Activated CD8-positive, alpha-beta memory T cell treated with anti-CD3 and anti-CD28 coated beads, Interleukin-2, amount 10 ng/mL, durations not matched to agents 7 days and 5 days (primary cell): ENCODE results near the gene METAP2. TPM values are rescaled to one million over a fixed set of nuclear protein-coding genes. Genes with fewer than 3 reads are reported as not detected.

Experiments
- ATAC-seq: fragments of 150-1000 bp; cut with Tn5 transposase; one replicate; pipeline ENCODE4 v1.10.0; 2021; ENCODE audit warnings: moderate library complexity
- CTCF ChIA-PET: fragments of 350-600 bp; sonication (Branson Sonifier 250); formaldehyde crosslinking; loops from one replicate; lab custom pipeline; 2021; ENCODE audit warnings: antibody characterized with exemption; lab: Charles Lee
- DNase-seq: peaks from one replicate; pipeline ENCODE4 v3.0.0-alpha.2; 2020
- H3K27ac Mint-ChIP-seq: one replicate; pipeline ENCODE4 v1.8.0; 2021; ENCODE audit warnings: mild to moderate bottlenecking, mixed read lengths
- H3K27me3 Mint-ChIP-seq: one replicate; pipeline ENCODE4 v1.8.0; 2021; ENCODE audit warnings: mixed read lengths
- H3K36me3 Mint-ChIP-seq: one replicate; pipeline ENCODE4 v1.8.0; 2021; ENCODE audit warnings: mild to moderate bottlenecking, mixed read lengths
- H3K4me1 Mint-ChIP-seq: one replicate; pipeline ENCODE4 v1.8.0; 2021; ENCODE audit warnings: mixed read lengths
- H3K4me3 Mint-ChIP-seq: one replicate; pipeline ENCODE4 v1.8.0; 2021; ENCODE audit warnings: mild to moderate bottlenecking, moderate library complexity, mixed read lengths
- H3K9me3 Mint-ChIP-seq: one replicate; pipeline ENCODE4 v1.8.0; 2022; ENCODE audit warnings: low read depth, mixed read lengths
- total RNA-seq, 2 experiments: library from RNA; stranded (reverse); gene quantifications; one replicate each; pipeline ENCODE4 v1.2.3, GENCODE V29; 2021

Gene METAP2
- total RNA-seq, 2 experiments from 2014 or later, result 62.6 to 77.3 TPM

DNA sequence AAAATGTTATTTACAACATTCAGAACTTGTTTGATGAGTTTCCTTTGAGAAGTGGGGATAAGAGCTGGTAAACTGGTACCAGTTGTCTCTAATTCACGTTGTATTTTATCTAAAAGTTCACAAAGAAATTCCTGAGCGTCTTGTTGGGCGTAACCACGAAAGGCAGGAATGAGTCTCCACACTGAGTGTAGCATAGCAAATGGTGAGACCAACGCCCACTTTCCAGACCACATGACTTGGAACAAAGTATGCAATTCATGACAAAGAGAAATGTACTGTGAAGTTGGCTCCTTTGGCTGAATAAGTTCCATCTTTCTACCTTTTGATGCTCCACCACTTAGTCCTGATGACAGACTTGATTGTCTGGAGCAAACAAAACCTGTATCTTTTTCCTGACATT is 58.9 kb downstream of the METAP2 start:
- DNase-seq (no peak), ATAC-seq (no peak)
- H3K4me3 Mint-ChIP-seq, result no peak overlapping the region
- H3K27ac Mint-ChIP-seq, result no peak overlapping the region
- peaks cover 2% of the 10 kb centered on the region for H3K4me1 Mint-ChIP-seq
- H3K36me3 Mint-ChIP-seq, result peaks cover 8% of the 10 kb centered on the region
- CTCF ChIA-PET, result interaction anchor here (1.3 kb wide), 1 partner anchor 286 kb away, joined by 3 read pairs; no protein-coding TSS in a partner anchor
- H3K27me3 Mint-ChIP-seq, result no peaks in the 10 kb centered on the region
- no peaks in the 10 kb centered on the region for H3K9me3 Mint-ChIP-seq

DNA sequence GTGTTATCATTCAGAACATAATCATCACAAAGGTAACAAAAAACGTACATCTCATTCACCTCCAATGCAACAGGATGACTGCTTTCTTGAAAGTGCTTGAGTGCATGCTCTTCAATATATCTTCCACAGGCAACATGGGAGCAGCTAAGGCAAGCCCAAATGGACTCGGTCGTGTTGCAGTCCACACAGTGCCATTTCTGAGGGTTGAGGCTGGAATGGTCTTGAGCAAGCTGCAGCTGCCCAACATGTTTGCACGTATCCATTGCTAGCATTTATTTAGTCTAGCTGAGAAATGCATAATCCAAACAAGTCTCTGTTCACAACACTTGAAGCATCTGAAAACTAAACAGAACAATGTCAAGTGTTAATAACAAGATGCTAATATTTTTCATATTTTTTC is 60.0 kb downstream of the METAP2 start:
- Mint-ChIP-seq H3K9me3 (no peaks in the 10 kb centered on the region), H3K27me3 (no peaks in the 10 kb centered on the region), H3K4me3 (no peak overlapping the region), H3K4me1 (peaks cover 2% of the 10 kb centered on the region), H3K36me3 (peaks cover 8% of the 10 kb centered on the region), H3K27ac (no peak overlapping the region)
- CTCF ChIA-PET, result interaction anchor here (0.7 to 2.0 kb wide), 22 partner anchors 10 to 1410 kb away, joined by 3 to 31 read pairs (median 4); partner anchors contain the start of genes FGD6, METAP2 and VEZT
- ATAC-seq, result no peak
- no peak for DNase-seq

DNA sequence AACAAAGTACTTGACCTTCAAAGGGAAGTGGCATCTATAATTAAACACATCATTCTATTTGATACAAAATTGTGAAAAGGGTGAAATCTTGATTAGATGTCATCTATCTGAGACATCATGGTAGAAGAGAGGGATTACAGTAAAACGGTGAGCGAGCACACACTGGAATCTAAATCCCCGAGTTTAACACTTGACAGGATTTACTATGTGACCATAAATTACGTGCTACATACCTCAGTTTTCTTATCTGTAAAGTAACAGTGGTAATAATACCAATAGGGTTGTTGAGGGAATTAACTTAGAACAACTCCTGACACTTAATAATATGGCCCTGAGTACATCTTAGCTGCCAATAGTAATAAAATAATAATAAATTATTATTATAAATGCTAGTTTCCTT is 64.1 kb downstream of the METAP2 start:
- DNase-seq (no peak), ATAC-seq (no peak)
- CTCF ChIA-PET, result interaction anchor here (0.6 to 2.8 kb wide), 3 partner anchors 37 to 531 kb away, joined by 3 to 16 read pairs (median 6); no protein-coding TSS in a partner anchor
- no peak overlapping the region for H3K27ac Mint-ChIP-seq
- no peaks in the 10 kb centered on the region for H3K9me3 Mint-ChIP-seq
- H3K4me1 Mint-ChIP-seq, result peaks cover 2% of the 10 kb centered on the region
- peaks cover 6% of the 10 kb centered on the region for H3K36me3 Mint-ChIP-seq
- no peak overlapping the region for H3K4me3 Mint-ChIP-seq
- H3K27me3 Mint-ChIP-seq, result no peaks in the 10 kb centered on the region

DNA sequence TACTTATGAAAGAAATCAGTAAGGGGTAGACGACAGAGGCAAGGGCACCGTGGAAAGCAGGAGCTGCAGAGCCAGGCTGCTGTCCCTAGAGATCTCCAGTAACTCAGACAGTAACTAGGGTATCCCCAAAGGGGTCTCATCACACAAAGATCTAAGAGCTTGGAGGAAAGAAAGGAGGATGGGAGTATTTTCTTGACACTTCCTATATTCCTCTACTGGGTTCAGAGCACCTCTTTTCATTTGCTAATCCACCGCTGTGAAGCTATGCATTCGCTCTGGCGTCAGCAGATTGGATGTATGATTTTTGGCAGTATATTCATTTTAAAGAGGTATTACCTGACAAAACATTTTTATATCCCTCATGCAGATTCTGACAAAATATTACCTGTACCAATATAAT is 64.7 kb downstream of the METAP2 start:
- no peak overlapping the region for H3K27ac Mint-ChIP-seq
- H3K27me3 Mint-ChIP-seq, result no peaks in the 10 kb centered on the region
- H3K36me3 Mint-ChIP-seq, result peaks cover 2% of the 10 kb centered on the region
- no peak overlapping the region for H3K4me3 Mint-ChIP-seq
- H3K9me3 Mint-ChIP-seq, result no peaks in the 10 kb centered on the region
- H3K4me1 Mint-ChIP-seq, result peaks cover 2% of the 10 kb centered on the region
- no peak for DNase-seq
- no peak for ATAC-seq
- CTCF ChIA-PET, result interaction anchor here (0.6 to 2.8 kb wide), 3 partner anchors 36 to 531 kb away, joined by 3 to 16 read pairs (median 6); no protein-coding TSS in a partner anchor

DNA sequence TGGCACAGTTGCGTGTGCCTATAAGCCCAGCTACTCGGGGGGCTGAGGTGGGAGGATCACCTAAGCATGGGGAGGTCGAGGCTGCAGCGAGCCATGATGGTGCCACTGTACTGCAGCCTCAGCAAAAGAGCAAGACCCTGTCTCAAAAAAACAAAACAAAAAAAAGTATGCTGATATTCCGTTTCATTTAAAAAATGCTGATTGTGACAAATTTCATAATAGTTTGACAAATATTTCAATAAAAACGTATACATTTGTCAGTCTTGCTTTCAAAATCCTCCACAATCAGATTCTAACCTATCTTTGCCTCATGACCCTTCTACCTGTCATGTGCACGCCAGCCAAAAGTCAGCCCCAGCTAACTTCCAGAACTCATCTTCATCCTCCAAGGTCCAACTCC is 67.5 kb downstream of the METAP2 start:
- Mint-ChIP-seq H3K36me3 (no peaks in the 10 kb centered on the region), H3K4me1 (peaks cover 5% of the 10 kb centered on the region), H3K27me3 (peaks cover 5% of the 10 kb centered on the region), H3K4me3 (no peak overlapping the region), H3K27ac (no peak overlapping the region), H3K9me3 (no peaks in the 10 kb centered on the region)
- CTCF ChIA-PET, result no interaction called here
- DNase-seq (no peak), ATAC-seq (no peak)

DNA sequence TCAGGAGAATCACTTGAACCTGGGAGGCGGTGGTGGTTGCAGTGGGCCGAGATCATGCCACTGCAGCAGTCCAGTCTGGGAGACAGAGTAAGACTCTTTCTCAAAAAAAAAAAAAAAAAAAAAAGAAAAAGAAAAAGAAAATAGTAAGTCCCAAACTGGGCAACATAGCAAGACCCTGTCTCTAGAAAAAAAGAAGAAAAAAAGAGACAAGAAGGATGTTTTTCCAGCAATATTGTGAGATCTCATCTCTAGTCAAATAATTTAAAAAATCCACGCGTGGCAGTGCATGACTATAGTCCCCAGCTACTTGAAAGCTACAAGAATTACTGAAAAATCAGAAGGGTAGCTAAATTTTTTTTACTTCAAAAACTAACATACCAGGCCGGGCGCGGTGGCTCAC is 69.4 kb downstream of the METAP2 start:
- H3K4me1 Mint-ChIP-seq, result peaks cover 14% of the 10 kb centered on the region
- no peaks in the 10 kb centered on the region for H3K9me3 Mint-ChIP-seq
- H3K27ac Mint-ChIP-seq, result no peak overlapping the region
- H3K4me3 Mint-ChIP-seq, result no peak overlapping the region
- peaks cover 2% of the 10 kb centered on the region for H3K36me3 Mint-ChIP-seq
- CTCF ChIA-PET, result interaction anchor here (1.6 kb wide), 1 partner anchor 9 kb away, joined by 6 read pairs; no protein-coding TSS in a partner anchor
- no peak for ATAC-seq
- peaks cover 18% of the 10 kb centered on the region for H3K27me3 Mint-ChIP-seq
- DNase-seq, result no peak

DNA sequence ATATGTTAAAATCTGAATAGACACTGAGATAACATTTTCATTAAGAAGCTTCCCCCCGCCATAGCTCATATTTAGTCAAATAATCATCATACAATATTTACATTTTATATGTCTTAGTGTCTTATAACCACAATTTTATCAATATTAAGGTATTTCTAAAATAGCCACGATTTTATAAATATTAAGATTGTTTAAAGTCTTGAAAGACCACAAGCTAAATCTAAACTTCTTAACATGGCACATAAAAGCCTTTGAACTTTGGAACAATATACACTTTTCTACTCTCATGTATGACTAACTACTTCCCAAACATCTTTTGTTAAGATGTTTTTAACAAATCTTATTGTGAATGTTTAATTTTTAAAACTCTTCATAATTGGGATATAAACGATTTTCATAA is 70.8 kb downstream of the METAP2 start:
- CTCF ChIA-PET, result no interaction called here
- no peak for DNase-seq
- Mint-ChIP-seq H3K9me3 (no peaks in the 10 kb centered on the region), H3K4me3 (no peak overlapping the region), H3K36me3 (peaks cover 9% of the 10 kb centered on the region), H3K4me1 (peaks cover 23% of the 10 kb centered on the region), H3K27me3 (peaks cover 28% of the 10 kb centered on the region), H3K27ac (no peak overlapping the region)
- ATAC-seq, result no peak

DNA sequence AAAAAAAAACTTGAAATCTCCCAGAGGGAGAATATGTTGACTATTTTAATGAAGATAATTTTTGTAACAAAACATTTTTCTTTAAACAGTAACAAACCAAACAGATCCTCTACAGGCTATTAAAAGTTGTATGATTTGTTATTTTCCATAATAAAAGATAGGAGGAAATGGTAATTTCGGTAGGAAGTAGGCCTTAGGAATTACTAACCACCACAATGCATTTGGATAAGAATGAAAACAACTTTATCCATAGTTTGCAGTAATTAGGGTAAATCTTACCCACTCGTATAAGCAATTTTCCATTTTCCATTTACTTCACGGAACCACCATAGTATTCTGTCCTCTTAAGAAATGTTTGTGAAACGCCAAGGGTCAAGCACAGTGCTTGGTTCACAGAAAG is 71.4 kb downstream of the METAP2 start:
- Mint-ChIP-seq H3K4me3 (no peak overlapping the region), H3K9me3 (no peaks in the 10 kb centered on the region), H3K36me3 (peaks cover 9% of the 10 kb centered on the region), H3K4me1 (peaks cover 24% of the 10 kb centered on the region), H3K27me3 (peaks cover 28% of the 10 kb centered on the region), H3K27ac (no peak overlapping the region)
- DNase-seq (no peak), ATAC-seq (no peak)
- CTCF ChIA-PET, result interaction anchor here (0.6 to 1.0 kb wide), 2 partner anchors 11 to 830 kb away, joined by 3 read pairs; no protein-coding TSS in a partner anchor

DNA sequence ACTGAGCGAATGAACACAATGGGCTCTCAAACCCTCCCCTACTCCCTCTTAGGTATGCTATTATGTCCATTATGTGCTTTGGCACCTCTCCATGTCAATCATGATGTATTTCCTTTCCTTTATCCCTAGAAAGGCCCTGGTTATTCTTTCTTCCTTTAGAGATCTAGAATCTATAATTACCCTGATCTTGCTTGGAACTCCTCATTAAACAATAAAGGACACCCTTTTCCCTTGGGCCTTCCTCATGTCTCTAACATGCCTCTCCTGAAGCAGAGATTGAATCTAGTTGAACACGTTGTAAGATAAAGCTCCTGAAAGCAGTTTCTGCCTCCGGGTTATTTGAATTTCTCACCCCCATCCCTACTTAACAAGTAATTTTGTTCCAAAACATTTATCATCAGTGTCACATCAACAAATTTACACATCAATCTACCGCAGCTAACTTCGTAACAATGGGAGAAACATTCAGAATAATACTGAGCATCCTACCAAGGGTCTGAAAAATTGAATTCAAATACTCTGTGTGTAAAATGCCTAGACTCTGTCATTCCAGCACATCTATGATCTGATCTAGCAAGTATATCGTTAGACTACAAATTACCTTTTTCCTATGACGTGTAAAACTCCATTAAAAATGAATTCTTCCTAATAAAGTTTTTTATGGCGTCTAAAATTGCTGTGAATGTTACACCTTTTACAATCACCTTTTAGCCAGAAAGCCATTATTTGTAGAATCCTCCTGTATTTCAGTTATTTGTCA is 72.0 kb downstream of the METAP2 start:
- DNase-seq (no peak), ATAC-seq (no peak)
- Mint-ChIP-seq H3K9me3 (no peaks in the 10 kb centered on the region), H3K4me3 (no peak overlapping the region), H3K36me3 (peaks cover 9% of the 10 kb centered on the region), H3K4me1 (peaks cover 27% of the 10 kb centered on the region), H3K27ac (no peak overlapping the region), H3K27me3 (peaks cover 30% of the 10 kb centered on the region)
- CTCF ChIA-PET, result interaction anchor here (0.6 to 1.0 kb wide), 2 partner anchors 11 to 830 kb away, joined by 3 read pairs; no protein-coding TSS in a partner anchor

DNA sequence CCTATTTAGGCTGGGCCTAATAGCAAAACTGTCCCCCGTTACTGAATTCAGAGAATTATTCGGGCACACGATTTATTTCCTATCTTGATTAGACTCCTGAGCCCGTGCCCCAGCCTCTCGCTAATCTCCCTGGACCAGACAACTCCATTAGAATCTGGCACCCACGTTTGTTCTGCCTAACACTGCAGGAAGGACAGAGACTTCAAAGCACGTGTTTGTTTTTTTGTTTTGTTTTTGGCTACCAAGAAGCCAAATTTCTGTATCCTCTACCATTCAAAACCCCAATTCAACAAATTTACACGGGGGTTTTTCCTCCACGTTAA is 72.5 kb downstream of the METAP2 start:
- peaks cover 32% of the 10 kb centered on the region for H3K4me1 Mint-ChIP-seq
- H3K36me3 Mint-ChIP-seq, result peaks cover 9% of the 10 kb centered on the region
- ATAC-seq (no peak), DNase-seq (no peak)
- H3K27ac Mint-ChIP-seq, result no peak overlapping the region
- no peak overlapping the region for H3K4me3 Mint-ChIP-seq
- no peaks in the 10 kb centered on the region for H3K9me3 Mint-ChIP-seq
- CTCF ChIA-PET, result interaction anchor here (1.0 kb wide), 1 partner anchor 12 kb away, joined by 3 read pairs; no protein-coding TSS in a partner anchor
- peaks cover 30% of the 10 kb centered on the region for H3K27me3 Mint-ChIP-seq

DNA sequence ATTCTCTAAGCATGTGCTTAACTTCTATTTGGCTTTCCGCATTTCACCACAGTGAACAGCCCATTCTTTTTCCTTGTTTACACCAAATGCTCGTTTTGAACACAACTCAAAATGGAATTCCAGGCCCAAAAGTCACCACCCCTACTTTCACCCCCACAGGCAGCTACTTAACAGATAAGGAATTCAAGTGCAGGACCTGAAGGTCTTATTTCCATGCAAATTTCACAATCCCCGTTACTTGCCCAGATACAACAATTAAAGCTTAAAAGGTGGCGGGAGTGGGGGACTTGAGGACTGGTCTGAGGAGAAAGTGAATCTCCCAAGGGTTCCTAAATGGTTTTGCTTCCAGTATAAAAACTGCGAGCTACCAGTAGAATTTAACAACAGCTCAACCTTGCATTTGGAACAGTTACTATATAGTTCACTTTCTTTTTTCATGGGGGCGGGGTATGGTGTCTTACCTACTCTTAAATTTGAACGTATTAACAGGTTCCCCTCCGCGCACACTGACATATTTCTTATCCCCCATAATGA is 73.6 kb downstream of the METAP2 start:
- no peak for ATAC-seq
- Mint-ChIP-seq H3K27me3 (peaks cover 30% of the 10 kb centered on the region), H3K36me3 (peaks cover 11% of the 10 kb centered on the region), H3K27ac (peak overlapping the region; percentile 76), H3K9me3 (no peaks in the 10 kb centered on the region), H3K4me3 (peak overlapping the region; percentile 81), H3K4me1 (peaks cover 41% of the 10 kb centered on the region)
- no peak for DNase-seq
- CTCF ChIA-PET, result interaction anchor here (1.3 kb wide), 1 partner anchor 13 kb away, joined by 4 read pairs; no protein-coding TSS in a partner anchor

DNA sequence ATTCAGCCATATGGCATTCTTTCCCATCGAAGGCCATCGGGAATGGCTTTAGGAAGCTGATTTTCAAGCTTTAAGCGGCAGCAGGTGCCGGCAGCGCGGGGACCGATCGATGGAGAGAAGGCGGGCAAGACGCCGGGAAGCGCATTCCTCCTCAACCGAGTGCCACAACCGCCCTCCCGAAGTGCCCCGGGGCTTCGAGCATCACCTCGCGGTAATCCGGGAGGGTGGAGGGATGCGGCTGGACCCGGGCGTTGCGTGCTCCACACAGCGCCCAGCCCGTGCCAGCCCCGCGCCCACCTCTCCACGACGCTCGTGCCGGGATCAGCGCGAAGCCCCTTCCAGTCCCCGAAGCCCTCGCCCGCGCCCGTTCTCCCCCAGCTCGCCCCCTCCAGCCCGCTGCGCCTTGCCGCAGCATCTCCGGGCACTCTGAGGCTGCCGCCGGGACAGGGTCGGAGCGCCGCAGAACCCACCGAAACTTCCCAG is 74.1 kb downstream of the METAP2 start:
- peaks cover 30% of the 10 kb centered on the region for H3K27me3 Mint-ChIP-seq
- H3K9me3 Mint-ChIP-seq, result no peaks in the 10 kb centered on the region
- H3K4me1 Mint-ChIP-seq, result peaks cover 43% of the 10 kb centered on the region
- peaks cover 11% of the 10 kb centered on the region for H3K36me3 Mint-ChIP-seq
- peak overlapping the region; percentile 81 for H3K4me3 Mint-ChIP-seq
- ATAC-seq (no peak), DNase-seq (peak; percentile 45)
- CTCF ChIA-PET, result interaction anchor here (1.3 kb wide), 1 partner anchor 14 kb away, joined by 4 read pairs; no protein-coding TSS in a partner anchor
- peak overlapping the region; percentile 76 for H3K27ac Mint-ChIP-seq

DNA sequence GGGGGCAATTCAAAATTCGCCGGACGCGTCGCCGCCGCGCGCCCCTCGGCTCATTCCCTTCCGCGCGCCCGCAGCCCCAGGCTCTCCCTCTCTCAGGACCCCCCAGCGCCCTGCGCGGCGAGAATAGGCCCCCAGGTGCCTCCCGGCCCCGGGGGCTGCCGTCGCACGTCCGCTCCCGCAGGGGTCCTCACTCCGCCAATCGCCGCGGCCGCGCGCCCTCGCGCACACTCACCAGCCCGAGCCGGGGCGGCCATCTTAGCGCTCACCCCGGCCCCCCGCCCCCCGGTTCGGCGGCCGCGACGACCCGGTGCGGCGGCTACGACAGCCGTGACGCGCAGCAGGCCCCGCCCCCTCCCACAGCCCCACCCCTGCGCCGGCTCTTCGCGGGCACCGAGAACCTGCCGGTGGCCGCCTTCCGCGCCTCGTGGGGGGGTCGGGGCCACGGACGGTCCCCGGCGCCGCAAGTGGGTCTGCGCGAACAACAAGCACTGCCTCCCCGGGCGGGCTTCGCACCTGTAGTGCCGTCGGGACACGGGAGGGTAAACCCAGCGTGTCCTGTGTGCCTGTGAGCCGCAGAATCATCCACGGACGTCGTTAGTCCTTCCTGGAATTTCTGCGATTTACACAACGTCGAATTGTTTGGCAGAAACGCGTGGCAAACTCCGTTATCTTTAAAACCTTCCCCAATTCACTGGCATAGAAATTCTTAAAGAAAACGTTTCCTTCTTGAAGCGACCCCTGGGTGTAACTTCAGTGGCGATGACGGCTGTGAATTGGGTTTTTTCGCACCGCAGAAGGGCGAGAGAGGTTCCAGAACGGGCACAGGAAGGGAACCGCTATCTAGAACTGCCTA is 74.8 kb downstream of the METAP2 start:
- Mint-ChIP-seq H3K4me1 (peaks cover 50% of the 10 kb centered on the region), H3K9me3 (no peaks in the 10 kb centered on the region), H3K27me3 (peaks cover 30% of the 10 kb centered on the region), H3K4me3 (peak overlapping the region; percentile 81), H3K36me3 (peaks cover 11% of the 10 kb centered on the region), H3K27ac (peak overlapping the region; percentile 79)
- ATAC-seq (peak; percentile 74), DNase-seq (peak; percentile 71)
- CTCF ChIA-PET, result interaction anchor here (1.0 to 1.3 kb wide), 2 partner anchors 14 to 15 kb away, joined by 3 to 4 read pairs; no protein-coding TSS in a partner anchor
